Central memory CD8-positive, alpha-beta T cell (primary cell): ENCODE data around the gene TBC1D5.
"Not testable (repeated sequence)": the region's sequence is repeated elsewhere in the genome, so short reads cannot be mapped to it uniquely, and the experiment has no call there.

Source experiments
- ATAC-seq: fragments of 150-1000 bp; cut with Tn5 transposase; replicated peaks from 2 replicates; pipeline ENCODE4 v1.10.0; 2022; ENCODE audit warnings: mild to moderate bottlenecking, moderate FRiP score, moderate number of reproducible peaks; ENCODE audit not compliant: poor library complexity, severe bottlenecking; ENCODE audit errors: extremely low read depth
- DNase-seq, 2 donors: peaks; one replicate each; pipeline ENCODE4 v3.0.0; 2021; ENCODE audit warnings: low spot score in 2 of 2
- H3K27ac Mint-ChIP-seq: one replicate; pipeline ENCODE4 v1.8.0; 2022; ENCODE audit warnings: low read depth, mild to moderate bottlenecking, moderate library complexity, mixed read lengths
- H3K27me3 Mint-ChIP-seq: one replicate; pipeline ENCODE4 v1.8.0; 2022; ENCODE audit warnings: mixed read lengths
- H3K36me3 Mint-ChIP-seq: one replicate; pipeline ENCODE4 v1.8.0; 2022; ENCODE audit warnings: mild to moderate bottlenecking, moderate library complexity, mixed read lengths; ENCODE audit not compliant: insufficient read depth
- H3K4me1 Mint-ChIP-seq: one replicate; pipeline ENCODE4 v1.8.0; 2022; ENCODE audit warnings: mixed read lengths
- H3K4me3 Mint-ChIP-seq: one replicate; pipeline ENCODE4 v1.8.0; 2022; ENCODE audit warnings: mild to moderate bottlenecking, moderate library complexity, mixed read lengths
- H3K9me3 Mint-ChIP-seq: one replicate; pipeline ENCODE4 v1.8.0; 2022; ENCODE audit warnings: mixed read lengths

The TBC1D5 gene

GRCh38 chr3:17686613-17687012, 55.8 kb downstream of the TBC1D5 start:
- H3K4me1 Mint-ChIP-seq = peaks cover 18% of the 10 kb centered on the region
- ATAC-seq (no peak), DNase-seq (no peak)
- H3K27ac Mint-ChIP-seq = no peak overlapping the region
- H3K4me3 Mint-ChIP-seq = no peak overlapping the region
- no peaks in the 10 kb centered on the region for H3K27me3 Mint-ChIP-seq
- H3K9me3 Mint-ChIP-seq = no peaks in the 10 kb centered on the region
- H3K36me3 Mint-ChIP-seq = no peaks in the 10 kb centered on the region

GRCh38 chr3:17683542-17684207, 58.8 kb downstream of the TBC1D5 start:
- Mint-ChIP-seq H3K9me3 (no peaks in the 10 kb centered on the region), H3K27me3 (no peaks in the 10 kb centered on the region), H3K27ac (no peak overlapping the region), H3K36me3 (no peaks in the 10 kb centered on the region), H3K4me3 (no peak overlapping the region), H3K4me1 (peaks cover 8% of the 10 kb centered on the region)
- no peak for ATAC-seq
- DNase-seq = no peak

GRCh38 chr3:17680530-17680929, 61.9 kb downstream of the TBC1D5 start:
- no peaks in the 10 kb centered on the region for H3K27me3 Mint-ChIP-seq
- DNase-seq = no peak
- no peaks in the 10 kb centered on the region for H3K36me3 Mint-ChIP-seq
- no peak overlapping the region for H3K4me3 Mint-ChIP-seq
- peaks cover 8% of the 10 kb centered on the region for H3K4me1 Mint-ChIP-seq
- H3K9me3 Mint-ChIP-seq = no peaks in the 10 kb centered on the region
- no peak overlapping the region for H3K27ac Mint-ChIP-seq
- ATAC-seq = no peak

GRCh38 chr3:17678116-17678741, 64.2 kb downstream of the TBC1D5 start:
- H3K4me1 Mint-ChIP-seq = peaks cover 11% of the 10 kb centered on the region
- no peaks in the 10 kb centered on the region for H3K27me3 Mint-ChIP-seq
- no peak for ATAC-seq
- DNase-seq = no peak
- H3K9me3 Mint-ChIP-seq = no peaks in the 10 kb centered on the region
- peaks cover 2% of the 10 kb centered on the region for H3K36me3 Mint-ChIP-seq
- no peak overlapping the region for H3K4me3 Mint-ChIP-seq
- peak overlapping the region; percentile 53 for H3K27ac Mint-ChIP-seq

GRCh38 chr3:17674082-17674686, 68.2 kb downstream of the TBC1D5 start:
- Mint-ChIP-seq H3K27me3 (no peaks in the 10 kb centered on the region), H3K36me3 (peaks cover 2% of the 10 kb centered on the region), H3K4me3 (no peak overlapping the region), H3K27ac (no peak overlapping the region), H3K4me1 (peaks cover 11% of the 10 kb centered on the region), H3K9me3 (no peaks in the 10 kb centered on the region)
- ATAC-seq (no peak), DNase-seq (no peak)

- Mint-ChIP-seq H3K4me1 (peaks cover 5% of the 10 kb centered on the region), H3K9me3 (no peaks in the 10 kb centered on the region), H3K4me3 (no peak overlapping the region), H3K27me3 (no peaks in the 10 kb centered on the region), H3K36me3 (peaks cover 2% of the 10 kb centered on the region), H3K27ac (no peak overlapping the region)
- ATAC-seq (no peak), DNase-seq (no peak)
Observed at GRCh38 chr3:17672506-17672905, 69.9 kb downstream of the TBC1D5 start.

GRCh38 chr3:17670749-17671148, 71.7 kb downstream of the TBC1D5 start:
- H3K4me1 Mint-ChIP-seq = peaks cover 5% of the 10 kb centered on the region
- no peak overlapping the region for H3K27ac Mint-ChIP-seq
- ATAC-seq = no peak
- H3K4me3 Mint-ChIP-seq = no peak overlapping the region
- H3K9me3 Mint-ChIP-seq = no peaks in the 10 kb centered on the region
- H3K27me3 Mint-ChIP-seq = no peaks in the 10 kb centered on the region
- peaks cover 2% of the 10 kb centered on the region for H3K36me3 Mint-ChIP-seq
- DNase-seq = no peak

- no peaks in the 10 kb centered on the region for H3K9me3 Mint-ChIP-seq
- H3K4me1 Mint-ChIP-seq = peaks cover 5% of the 10 kb centered on the region
- DNase-seq (no peak), ATAC-seq (no peak)
- H3K4me3 Mint-ChIP-seq = no peak overlapping the region
- no peaks in the 10 kb centered on the region for H3K27me3 Mint-ChIP-seq
- peaks cover 5% of the 10 kb centered on the region for H3K36me3 Mint-ChIP-seq
- H3K27ac Mint-ChIP-seq = no peak overlapping the region
Observed at GRCh38 chr3:17664923-17665322, 77.5 kb downstream of the TBC1D5 start.

GRCh38 chr3:17656264-17656663, 86.2 kb downstream of the TBC1D5 start:
- Mint-ChIP-seq H3K9me3 (no peaks in the 10 kb centered on the region), H3K36me3 (peaks cover 3% of the 10 kb centered on the region), H3K27me3 (no peaks in the 10 kb centered on the region), H3K4me3 (no peak overlapping the region), H3K4me1 (peaks cover 10% of the 10 kb centered on the region), H3K27ac (no peak overlapping the region)
- DNase-seq (no peak), ATAC-seq (no peak)

- Mint-ChIP-seq H3K27ac (no peak overlapping the region), H3K36me3 (peaks cover 3% of the 10 kb centered on the region), H3K27me3 (no peaks in the 10 kb centered on the region), H3K4me3 (no peak overlapping the region), H3K4me1 (peaks cover 10% of the 10 kb centered on the region), H3K9me3 (no peaks in the 10 kb centered on the region)
- no peak for DNase-seq
- no peak for ATAC-seq
Observed at GRCh38 chr3:17655743-17656142, 86.7 kb downstream of the TBC1D5 start.

- not testable (repeated sequence) for H3K4me3 Mint-ChIP-seq, ATAC-seq, H3K36me3 Mint-ChIP-seq, H3K27ac Mint-ChIP-seq, H3K27me3 Mint-ChIP-seq, DNase-seq, H3K4me1 Mint-ChIP-seq, H3K9me3 Mint-ChIP-seq
Observed at GRCh38 chr3:17649748-17650147, 92.7 kb downstream of the TBC1D5 start.

GRCh38 chr3:17648630-17649355, 93.6 kb downstream of the TBC1D5 start:
- ATAC-seq, H3K4me3 Mint-ChIP-seq, DNase-seq, H3K36me3 Mint-ChIP-seq, H3K27me3 Mint-ChIP-seq, H3K4me1 Mint-ChIP-seq, H3K27ac Mint-ChIP-seq, H3K9me3 Mint-ChIP-seq: not testable (repeated sequence)
